ENCODE measurements around the gene AUTS2.
A peak's percentile ranks its signal among the peaks of the same experiment; 100 is the strongest.

AUTS2 gene

DNA sequence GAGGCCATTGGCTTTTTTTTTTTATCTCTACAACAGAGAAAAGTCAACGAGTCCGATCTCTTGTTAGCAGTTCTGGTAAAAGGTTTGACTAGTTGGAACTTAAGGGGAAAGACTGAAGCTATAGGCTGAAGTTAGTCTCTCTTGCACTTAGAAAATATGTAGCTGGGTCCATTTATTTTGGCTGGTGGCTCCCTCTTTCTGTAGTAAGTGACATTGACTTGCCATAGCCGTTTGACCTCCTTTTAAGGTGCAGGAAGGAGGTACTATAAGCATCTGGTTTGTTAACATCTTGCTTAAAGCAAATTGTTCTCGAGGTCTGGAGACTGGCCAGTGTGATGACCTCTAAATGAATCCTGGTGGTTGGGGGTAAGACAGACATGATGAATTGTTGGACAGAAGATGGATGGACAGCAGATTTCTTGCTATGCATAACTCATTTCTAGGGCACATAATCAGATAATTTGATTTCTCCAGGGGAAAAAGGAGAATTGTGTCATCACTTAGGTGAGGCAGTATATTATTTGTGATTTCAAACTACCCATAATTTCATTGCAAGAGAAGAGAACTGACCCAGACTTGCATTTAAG lies 1177.4 kb downstream of the AUTS2 start:
- no peaks in the 10 kb centered on the region for H3K4me1 ChIP-seq (ENCODE audit: insufficient read depth, low read length, poor library complexity, severe bottlenecking)

DNA sequence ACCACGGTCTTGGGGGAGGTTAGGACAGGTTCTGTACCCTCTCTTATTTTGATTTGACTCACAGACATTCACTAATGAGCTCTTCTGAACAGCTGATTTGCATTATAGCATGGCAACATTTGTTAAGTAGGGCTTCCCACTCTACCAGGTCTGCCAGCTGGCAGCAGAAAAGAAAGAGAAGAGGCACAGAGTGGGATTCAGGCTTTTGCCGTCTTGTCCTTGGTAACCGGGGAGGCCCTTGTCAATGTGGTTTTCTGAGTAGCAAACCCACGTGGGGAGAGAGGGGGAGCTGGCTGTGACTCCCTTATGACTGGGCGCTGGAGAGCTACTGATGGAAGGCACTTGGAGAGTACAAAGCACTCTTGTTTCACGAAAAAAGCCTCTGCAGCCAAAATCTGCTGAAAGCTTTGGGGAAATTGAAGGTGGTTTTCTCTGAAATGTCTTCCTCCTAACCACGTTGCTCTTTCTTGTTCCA lies 1178.4 kb downstream of the AUTS2 start:
- Histone ChIP-seq H3K9ac (ENCODE audit: low read depth, low read length, poor library complexity, severe bottlenecking) (no peak overlapping the region), H3K4me2 (ENCODE audit: low read depth, low read length, poor library complexity, severe bottlenecking) (no peak overlapping the region), H3K4me3 (ENCODE audit: low read length, poor library complexity, severe bottlenecking) (no peak overlapping the region), H4K20me1 (ENCODE audit: insufficient read depth, low read length, poor library complexity, severe bottlenecking) (no peaks in the 10 kb centered on the region), H2AFZ (ENCODE audit: low read length) (no peak overlapping the region), H3F3A (ENCODE audit: low read depth) (no peaks in the 10 kb centered on the region), H3K79me2 (ENCODE audit: insufficient read depth, low read length) (no peaks in the 10 kb centered on the region), H3K4me1 (ENCODE audit: insufficient read depth, low read length, poor library complexity, severe bottlenecking) (no peaks in the 10 kb centered on the region), H3K27me3 (ENCODE audit: insufficient read depth, low read length, poor library complexity, severe bottlenecking) (no peaks in the 10 kb centered on the region), H3K36me3 (ENCODE audit: insufficient read depth, low read length) (peaks cover 93% of the 10 kb centered on the region; the same call in 1 of the 2 replicates), H3K9me2 (replicated peaks; ENCODE audit: low read depth, low read length) (no peaks in the 10 kb centered on the region), H3K9me3 (ENCODE audit: insufficient read depth, low read depth, low read length) (no peaks in the 10 kb centered on the region)
- TF ChIP-seq EZH2phosphoT487 (IDR thresholded peaks at IDR 0.05; ENCODE audit: borderline replicate concordance) (no peak), CTCF (conservative IDR thresholded peaks at IDR 0.05; ENCODE audit: low read length) (no peak)

More for the DNA sequence above, 1177.4 kb downstream of the AUTS2 start:
- Histone ChIP-seq H3K9ac (ENCODE audit: low read depth, low read length, poor library complexity, severe bottlenecking) (no peak overlapping the region), H3K79me2 (ENCODE audit: insufficient read depth, low read length) (no peaks in the 10 kb centered on the region), H2AFZ (ENCODE audit: low read length) (no peak overlapping the region), H3F3A (ENCODE audit: low read depth) (no peaks in the 10 kb centered on the region), H3K27me3 (ENCODE audit: insufficient read depth, low read length, poor library complexity, severe bottlenecking) (no peaks in the 10 kb centered on the region), H3K4me2 (ENCODE audit: low read depth, low read length, poor library complexity, severe bottlenecking) (no peak overlapping the region), H3K9me3 (ENCODE audit: insufficient read depth, low read depth, low read length) (no peaks in the 10 kb centered on the region), H3K4me3 (ENCODE audit: low read length, poor library complexity, severe bottlenecking) (no peak overlapping the region), H4K20me1 (ENCODE audit: insufficient read depth, low read length, poor library complexity, severe bottlenecking) (no peaks in the 10 kb centered on the region), H3K36me3 (ENCODE audit: insufficient read depth, low read length) (peaks cover 94% of the 10 kb centered on the region; the same call in 1 of the 2 replicates), H3K9me2 (replicated peaks; ENCODE audit: low read depth, low read length) (no peaks in the 10 kb centered on the region)
- TF ChIP-seq EZH2phosphoT487 (IDR thresholded peaks at IDR 0.05; ENCODE audit: borderline replicate concordance): no peak
- TF ChIP-seq CTCF (conservative IDR thresholded peaks at IDR 0.05; ENCODE audit: low read length): peak; percentile 58

DNA sequence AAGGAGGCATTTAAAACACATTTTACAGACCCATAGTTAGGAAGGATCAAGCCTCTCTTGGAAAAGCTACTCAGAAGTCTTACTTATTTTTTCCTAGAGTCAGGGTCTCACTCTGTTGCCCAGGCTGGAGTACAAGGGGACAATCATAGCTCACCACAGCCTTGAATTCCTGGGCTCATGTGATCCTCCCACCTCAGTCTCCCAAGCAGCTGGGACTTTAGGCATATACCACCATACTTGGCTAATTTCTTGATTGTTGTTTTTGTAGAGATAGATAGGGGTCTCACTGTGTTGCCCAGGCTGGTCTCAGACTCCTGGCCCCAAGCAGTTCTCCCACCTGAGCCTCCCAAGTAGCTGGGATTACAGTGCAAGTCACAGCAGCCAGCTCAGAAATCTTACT lies 1179.0 kb downstream of the AUTS2 start:
- H3K4me1 ChIP-seq (ENCODE audit: insufficient read depth, low read length, poor library complexity, severe bottlenecking): no peaks in the 10 kb centered on the region
- no peaks in the 10 kb centered on the region for H3K27me3 ChIP-seq (ENCODE audit: insufficient read depth, low read length, poor library complexity, severe bottlenecking)
- H3K4me2 ChIP-seq (ENCODE audit: low read depth, low read length, poor library complexity, severe bottlenecking): no peak overlapping the region
- H2AFZ ChIP-seq (ENCODE audit: low read length): no peak overlapping the region
- H3K9me2 ChIP-seq (replicated peaks; ENCODE audit: low read depth, low read length): no peaks in the 10 kb centered on the region
- no peak overlapping the region for H3K9ac ChIP-seq (ENCODE audit: low read depth, low read length, poor library complexity, severe bottlenecking)
- H4K20me1 ChIP-seq (ENCODE audit: insufficient read depth, low read length, poor library complexity, severe bottlenecking): no peaks in the 10 kb centered on the region
- TF ChIP-seq EZH2phosphoT487 (IDR thresholded peaks at IDR 0.05; ENCODE audit: borderline replicate concordance): no peak
- TF ChIP-seq CTCF (conservative IDR thresholded peaks at IDR 0.05; ENCODE audit: low read length): no peak
- no peaks in the 10 kb centered on the region for H3F3A ChIP-seq (ENCODE audit: low read depth)
- no peak overlapping the region for H3K4me3 ChIP-seq (ENCODE audit: low read length, poor library complexity, severe bottlenecking)
- no peaks in the 10 kb centered on the region for H3K79me2 ChIP-seq (ENCODE audit: insufficient read depth, low read length)
- H3K36me3 ChIP-seq (ENCODE audit: insufficient read depth, low read length): peaks cover 93% of the 10 kb centered on the region; the same call in 1 of the 2 replicates
- no peaks in the 10 kb centered on the region for H3K9me3 ChIP-seq (ENCODE audit: insufficient read depth, low read depth, low read length)
